ENCODE results near the gene USH1C.

Gene USH1C

DNA sequence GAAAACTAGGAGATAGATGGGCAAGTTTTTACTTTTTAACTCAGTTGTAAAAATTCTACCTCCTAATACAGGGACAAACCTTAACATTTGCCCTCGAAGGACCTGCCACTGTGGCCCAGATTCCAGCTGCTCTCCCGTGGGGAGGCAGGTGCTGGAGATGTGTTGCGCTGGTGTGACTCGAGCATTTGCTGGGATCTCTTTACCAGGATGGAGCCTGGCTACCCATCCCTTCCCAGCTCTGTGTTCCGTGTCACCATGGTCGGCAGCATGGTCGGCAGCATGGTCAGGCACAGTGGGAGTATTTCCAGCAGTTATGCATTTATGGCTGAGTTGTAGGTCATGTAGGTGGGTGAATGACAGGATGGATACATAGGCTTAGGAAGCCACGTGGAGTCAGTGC lies 44.0 kb upstream of the USH1C start:
- no peak overlapping the region for H3K27ac ChIP-seq (ENCODE audit: poor library complexity, severe bottlenecking)
- no peaks in the 10 kb centered on the region for H3K9me3 ChIP-seq (ENCODE audit: severe bottlenecking)
- DNase-seq (ENCODE audit: low spot score): no peak
- TF ChIP-seq, protein P1, sequence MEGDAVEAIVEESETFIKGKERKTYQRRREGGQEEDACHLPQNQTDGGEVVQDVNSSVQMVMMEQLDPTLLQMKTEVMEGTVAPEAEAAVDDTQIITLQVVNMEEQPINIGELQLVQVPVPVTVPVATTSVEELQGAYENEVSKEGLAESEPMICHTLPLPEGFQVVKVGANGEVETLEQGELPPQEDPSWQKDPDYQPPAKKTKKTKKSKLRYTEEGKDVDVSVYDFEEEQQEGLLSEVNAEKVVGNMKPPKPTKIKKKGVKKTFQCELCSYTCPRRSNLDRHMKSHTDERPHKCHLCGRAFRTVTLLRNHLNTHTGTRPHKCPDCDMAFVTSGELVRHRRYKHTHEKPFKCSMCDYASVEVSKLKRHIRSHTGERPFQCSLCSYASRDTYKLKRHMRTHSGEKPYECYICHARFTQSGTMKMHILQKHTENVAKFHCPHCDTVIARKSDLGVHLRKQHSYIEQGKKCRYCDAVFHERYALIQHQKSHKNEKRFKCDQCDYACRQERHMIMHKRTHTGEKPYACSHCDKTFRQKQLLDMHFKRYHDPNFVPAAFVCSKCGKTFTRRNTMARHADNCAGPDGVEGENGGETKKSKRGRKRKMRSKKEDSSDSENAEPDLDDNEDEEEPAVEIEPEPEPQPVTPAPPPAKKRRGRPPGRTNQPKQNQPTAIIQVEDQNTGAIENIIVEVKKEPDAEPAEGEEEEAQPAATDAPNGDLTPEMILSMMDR (IDR thresholded peaks at IDR 0.05; ENCODE audit: poor library complexity, severe bottlenecking): no peak
- H3K4me1 ChIP-seq (ENCODE audit: insufficient read depth, poor library complexity, severe bottlenecking): no peaks in the 10 kb centered on the region
- peak; percentile 45; the same call in 2 of the 3 replicates for ATAC-seq (ENCODE audit: low read depth)
- H3K4me3 ChIP-seq (ENCODE audit: severe bottlenecking): no peak overlapping the region
- H3K36me3 ChIP-seq (ENCODE audit: low read depth): no peaks in the 10 kb centered on the region
- peaks cover 7% of the 10 kb centered on the region for H3K27me3 ChIP-seq (ENCODE audit: insufficient read depth, poor library complexity, severe bottlenecking)

DNA sequence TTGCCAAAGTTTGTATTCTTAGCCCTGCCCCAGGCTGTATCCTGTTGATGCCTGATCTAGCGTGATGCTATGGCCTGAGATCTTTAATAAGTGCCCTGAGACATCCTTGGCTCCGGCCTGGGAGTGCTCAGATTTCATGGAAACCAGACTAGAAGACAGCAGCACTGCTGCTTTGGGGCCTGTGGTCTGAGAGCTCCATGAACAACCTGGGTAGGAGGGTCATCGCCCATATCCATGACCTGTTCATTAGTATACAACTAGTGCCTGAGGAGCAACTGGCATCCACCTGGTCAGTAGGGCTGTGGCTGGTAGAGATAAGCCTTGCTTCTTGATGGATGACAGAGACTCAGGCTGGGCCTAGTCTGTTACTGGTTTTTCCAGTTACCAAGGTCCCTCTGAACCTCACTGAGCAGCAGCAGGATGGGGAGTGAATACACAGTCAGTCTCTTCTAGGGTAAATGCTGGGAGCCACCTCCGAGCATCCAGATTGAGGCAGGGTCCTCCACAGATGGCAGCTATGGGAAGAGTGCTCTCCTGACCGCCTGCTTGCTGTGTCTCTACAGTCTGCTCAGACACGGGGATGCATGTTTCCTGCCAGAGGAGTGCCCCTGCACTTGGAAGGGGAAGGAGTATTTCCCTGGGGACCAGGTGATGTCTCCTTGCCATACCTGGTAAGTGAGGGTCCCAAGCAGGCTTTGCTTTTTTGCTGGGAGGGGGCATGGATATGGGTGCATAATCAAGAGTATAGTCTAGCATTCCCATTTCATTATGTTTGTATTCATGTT lies 41.9 kb upstream of the USH1C start:
- ATAC-seq (ENCODE audit: low read depth): no peak
- TF ChIP-seq, protein P1 (IDR thresholded peaks at IDR 0.05; ENCODE audit: poor library complexity, severe bottlenecking): no peak
- no peak overlapping the region for H3K4me3 ChIP-seq (ENCODE audit: severe bottlenecking)
- no peak overlapping the region for H3K27ac ChIP-seq (ENCODE audit: poor library complexity, severe bottlenecking)
- H3K27me3 ChIP-seq (ENCODE audit: insufficient read depth, poor library complexity, severe bottlenecking): no peaks in the 10 kb centered on the region
- H3K36me3 ChIP-seq (ENCODE audit: low read depth): no peaks in the 10 kb centered on the region
- H3K9me3 ChIP-seq (ENCODE audit: severe bottlenecking): no peaks in the 10 kb centered on the region
- no peaks in the 10 kb centered on the region for H3K4me1 ChIP-seq (ENCODE audit: insufficient read depth, poor library complexity, severe bottlenecking)
- peak; percentile 24 for DNase-seq (ENCODE audit: low spot score)

DNA sequence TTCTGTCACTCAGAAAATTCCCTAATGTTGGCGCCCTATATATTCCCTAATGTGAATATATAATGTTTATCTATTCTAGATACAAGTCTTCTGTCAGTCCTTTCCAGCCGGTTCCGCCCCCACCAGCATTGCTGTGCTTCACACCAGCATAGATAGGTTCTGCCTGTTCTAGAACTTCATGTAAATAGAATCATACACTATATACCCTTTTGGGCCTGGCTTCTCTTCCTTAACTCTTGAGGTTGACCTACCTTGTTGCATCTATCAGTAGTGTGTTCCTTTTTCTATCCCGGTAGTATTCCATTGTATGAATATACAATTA lies 37.5 kb upstream of the USH1C start:
- ATAC-seq (ENCODE audit: low read depth) (no peak), DNase-seq (ENCODE audit: low spot score) (no peak)
- H3K36me3 ChIP-seq (ENCODE audit: low read depth): no peaks in the 10 kb centered on the region
- H3K27ac ChIP-seq (ENCODE audit: poor library complexity, severe bottlenecking): no peak overlapping the region
- no peaks in the 10 kb centered on the region for H3K4me1 ChIP-seq (ENCODE audit: insufficient read depth, poor library complexity, severe bottlenecking)
- H3K9me3 ChIP-seq (ENCODE audit: severe bottlenecking): no peaks in the 10 kb centered on the region
- TF ChIP-seq, protein P1 (IDR thresholded peaks at IDR 0.05; ENCODE audit: poor library complexity, severe bottlenecking): no peak
- no peaks in the 10 kb centered on the region for H3K27me3 ChIP-seq (ENCODE audit: insufficient read depth, poor library complexity, severe bottlenecking)
- H3K4me3 ChIP-seq (ENCODE audit: severe bottlenecking): no peak overlapping the region

DNA sequence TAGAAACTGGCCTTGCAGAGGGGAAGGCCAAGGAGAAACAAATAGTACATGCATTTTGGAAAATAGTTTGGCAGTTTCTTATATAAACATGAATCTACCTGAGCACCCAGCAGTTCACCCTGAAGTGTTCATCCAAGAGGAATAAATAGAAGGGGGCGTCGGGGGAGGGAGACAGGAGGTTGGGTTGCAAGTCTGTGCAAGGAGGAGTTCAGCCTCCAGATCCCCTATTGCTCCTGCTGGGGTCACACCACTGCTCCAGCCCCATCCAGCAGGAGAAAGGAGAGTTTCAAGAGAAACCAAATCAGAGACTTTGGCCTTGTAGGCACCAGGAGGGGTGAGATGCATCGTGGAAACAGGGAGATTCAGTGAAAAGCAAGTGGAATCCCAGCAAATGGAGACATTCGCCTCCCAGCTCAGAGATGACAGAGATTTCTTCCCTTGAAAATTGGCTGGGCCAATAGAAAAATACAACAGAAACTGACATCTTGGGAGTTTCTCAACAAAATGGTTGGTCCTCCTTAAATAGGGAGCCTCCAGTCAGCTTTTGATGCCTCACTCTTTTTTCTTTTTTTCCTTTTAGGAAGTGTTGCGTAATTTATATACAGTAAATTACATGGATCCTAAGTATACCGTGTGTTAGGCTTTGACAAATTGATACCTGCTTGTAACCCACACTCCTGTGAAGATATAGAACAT lies 37.0 kb upstream of the USH1C start:
- ATAC-seq (ENCODE audit: low read depth): no peak
- DNase-seq (ENCODE audit: low spot score): no peak
- no peak overlapping the region for H3K27ac ChIP-seq (ENCODE audit: poor library complexity, severe bottlenecking)
- H3K27me3 ChIP-seq (ENCODE audit: insufficient read depth, poor library complexity, severe bottlenecking): no peaks in the 10 kb centered on the region
- TF ChIP-seq, protein P1 (IDR thresholded peaks at IDR 0.05; ENCODE audit: poor library complexity, severe bottlenecking): no peak
- H3K9me3 ChIP-seq (ENCODE audit: severe bottlenecking): no peaks in the 10 kb centered on the region
- no peaks in the 10 kb centered on the region for H3K36me3 ChIP-seq (ENCODE audit: low read depth)
- no peak overlapping the region for H3K4me3 ChIP-seq (ENCODE audit: severe bottlenecking)
- H3K4me1 ChIP-seq (ENCODE audit: insufficient read depth, poor library complexity, severe bottlenecking): no peaks in the 10 kb centered on the region

DNA sequence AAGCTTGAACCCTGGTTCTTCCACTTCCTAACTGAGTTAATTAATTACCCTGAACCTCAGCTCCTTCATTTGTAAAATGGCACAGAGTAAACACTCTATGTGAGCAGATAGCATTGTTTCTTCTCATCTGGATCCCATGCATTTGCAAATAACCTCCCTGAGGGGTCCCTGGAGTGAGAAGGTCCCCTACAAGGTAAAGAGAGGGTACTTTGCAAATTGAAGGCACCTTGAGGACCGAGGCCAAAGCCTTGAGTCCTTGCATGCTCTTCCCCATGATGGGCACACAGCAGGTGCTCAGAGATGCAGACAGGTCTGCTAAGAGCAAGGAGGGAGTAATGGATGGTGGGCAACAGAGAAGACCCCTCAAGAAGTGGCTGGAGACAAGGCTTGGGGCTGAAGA lies 36.1 kb upstream of the USH1C start:
- TF ChIP-seq, protein P1 (IDR thresholded peaks at IDR 0.05; ENCODE audit: poor library complexity, severe bottlenecking): no peak
- Histone ChIP-seq H3K9me3 (ENCODE audit: severe bottlenecking) (no peaks in the 10 kb centered on the region), H3K4me3 (ENCODE audit: severe bottlenecking) (no peak overlapping the region), H3K4me1 (ENCODE audit: insufficient read depth, poor library complexity, severe bottlenecking) (no peaks in the 10 kb centered on the region), H3K27ac (ENCODE audit: poor library complexity, severe bottlenecking) (no peak overlapping the region), H3K27me3 (ENCODE audit: insufficient read depth, poor library complexity, severe bottlenecking) (no peaks in the 10 kb centered on the region), H3K36me3 (ENCODE audit: low read depth) (no peaks in the 10 kb centered on the region)
- DNase-seq (ENCODE audit: low spot score) (no peak), ATAC-seq (ENCODE audit: low read depth) (no peak)
